ENCODE measurements around the gene ARHGAP10.
A peak's percentile ranks its signal among the peaks of the same experiment; 100 is the strongest.
"Not testable (repeated sequence)": the region's sequence is repeated elsewhere in the genome, so short reads cannot be mapped to it uniquely, and the experiment has no call there.

Gene ARHGAP10

DNA sequence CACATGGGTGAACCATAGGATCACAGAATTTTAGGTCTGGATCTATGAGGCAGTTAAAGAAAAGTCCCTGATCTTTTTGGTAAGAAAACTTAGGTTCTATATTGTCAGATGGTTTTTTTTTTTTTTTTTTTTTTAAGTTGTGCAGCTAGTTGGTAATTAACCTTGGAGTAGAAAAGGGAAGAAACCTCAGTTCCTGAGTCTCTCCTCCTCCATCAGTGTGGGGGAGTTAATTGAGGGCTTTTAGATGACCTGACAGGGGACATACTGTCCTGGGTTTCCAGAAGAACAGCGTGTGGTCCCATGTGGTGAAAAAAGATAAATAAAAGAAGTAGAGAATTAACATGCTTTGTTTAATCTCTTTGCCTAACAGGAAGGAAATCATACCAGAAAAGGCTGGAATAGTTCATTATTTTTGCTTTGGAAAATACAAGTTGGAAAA is 123.7 kb downstream of the ARHGAP10 start:
- DNase-seq: no peak

DNA sequence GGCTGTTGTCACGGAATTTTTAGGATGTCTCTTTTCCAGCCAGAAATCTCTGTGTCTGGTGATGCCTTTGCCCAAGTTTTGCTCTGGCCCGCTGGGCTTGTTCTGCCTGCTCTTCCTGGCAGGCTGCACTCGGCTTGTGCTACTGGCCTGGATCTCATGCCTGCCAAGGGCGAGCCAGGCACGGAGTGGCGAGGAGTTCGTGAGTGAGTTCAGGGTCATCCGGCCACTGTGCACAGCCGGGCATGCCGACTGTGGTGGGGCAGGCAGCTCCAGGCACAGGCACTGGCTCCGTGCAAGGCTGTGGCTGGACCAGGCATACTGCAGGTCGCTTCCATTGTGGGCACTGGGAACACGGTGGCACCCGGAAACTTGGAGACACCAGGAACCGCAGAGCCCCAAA is 129.1 kb downstream of the ARHGAP10 start:
- no peak for DNase-seq

DNA sequence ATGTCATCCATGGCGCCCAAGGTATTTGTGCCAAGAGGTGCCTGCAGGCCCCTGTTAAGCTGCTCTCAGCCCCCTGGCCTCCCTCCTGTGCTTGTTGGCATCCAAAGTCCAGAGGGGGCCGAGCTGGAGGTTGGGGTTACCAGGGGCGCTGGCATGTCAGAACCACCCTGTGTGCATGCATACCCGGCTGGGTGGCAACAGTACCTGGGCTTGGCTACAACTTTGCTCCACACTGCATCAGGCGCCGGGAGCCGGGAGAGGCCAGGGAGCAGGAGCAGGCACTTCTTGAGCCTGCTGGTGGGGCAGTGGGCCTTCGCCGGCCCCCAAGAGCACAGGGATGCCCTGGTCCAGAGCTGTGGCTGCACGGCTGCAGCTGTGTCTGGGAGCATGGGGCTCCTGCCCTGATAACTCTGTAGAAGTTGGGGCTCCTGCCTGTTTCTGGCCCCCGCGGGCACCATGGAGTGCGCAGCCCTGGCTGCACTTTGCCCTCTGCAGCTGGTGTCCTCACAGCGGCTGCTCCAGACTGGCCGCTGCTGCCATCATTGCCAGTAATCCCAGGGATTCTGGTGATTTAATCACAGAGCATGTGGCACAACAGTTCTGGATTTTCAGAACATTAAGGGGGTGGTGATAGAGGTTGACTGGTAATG is 130.3 kb downstream of the ARHGAP10 start:
- no peak for DNase-seq

DNA sequence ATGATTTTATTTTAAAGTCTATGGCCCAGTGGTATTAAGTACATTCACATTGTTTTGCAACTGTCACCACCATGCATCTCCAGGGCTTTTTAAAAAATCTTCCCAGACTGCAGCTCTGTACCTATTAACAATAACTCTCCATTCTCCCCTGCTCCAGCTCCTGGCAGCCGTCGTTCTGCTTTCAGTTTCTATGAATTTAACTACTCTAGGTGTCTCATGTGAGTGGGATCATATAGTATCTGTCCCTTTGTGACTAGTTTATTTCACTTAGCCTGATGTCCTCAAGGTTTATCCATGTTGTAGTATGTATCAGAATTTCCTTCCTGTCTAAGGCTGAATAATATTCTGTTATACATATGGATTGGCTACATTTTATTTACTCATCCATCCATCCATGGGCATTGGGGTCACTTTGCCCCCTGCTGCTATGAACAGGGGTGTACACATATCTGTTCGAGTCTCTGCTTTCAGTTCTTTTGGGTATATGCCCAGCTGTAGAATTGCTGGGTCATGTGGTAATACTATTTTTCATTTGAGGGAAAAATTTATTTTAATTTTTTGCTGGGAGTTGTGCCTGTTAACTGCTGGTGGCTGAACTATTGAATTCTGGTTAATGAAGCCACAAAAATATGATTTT is 131.3 kb downstream of the ARHGAP10 start:
- no peak for DNase-seq

DNA sequence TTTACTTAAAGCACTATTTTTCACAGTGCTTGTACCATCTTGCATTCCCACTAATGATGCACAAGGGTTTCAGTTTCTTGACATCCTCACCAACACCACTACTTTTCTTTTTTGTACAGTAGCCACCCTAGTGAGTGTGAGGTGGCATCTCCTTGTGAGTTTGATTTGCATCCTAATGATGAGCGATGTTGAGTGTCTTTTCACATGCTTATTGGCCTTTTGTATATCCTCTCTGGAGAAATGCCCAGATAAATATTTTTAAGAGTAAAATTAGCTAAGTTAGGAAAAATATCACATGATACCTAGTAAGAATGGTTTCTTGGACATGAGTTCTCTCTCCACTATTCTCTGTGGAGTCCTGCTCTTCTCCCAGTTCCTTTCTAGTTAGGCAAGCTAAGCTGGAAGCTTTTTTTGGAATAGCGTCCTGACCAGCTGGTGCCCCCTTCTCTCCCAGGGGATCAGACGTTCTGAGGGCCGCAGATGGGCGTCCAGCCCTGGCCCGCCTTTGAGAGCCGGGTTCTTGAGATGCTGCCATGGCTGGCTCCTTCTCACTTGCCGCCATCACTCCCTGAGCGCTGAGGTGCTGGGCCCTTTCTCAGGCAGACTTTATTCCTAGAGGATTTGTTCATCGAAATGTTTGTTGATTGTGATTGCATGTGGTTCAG is 132.1 kb downstream of the ARHGAP10 start:
- DNase-seq: no peak

DNA sequence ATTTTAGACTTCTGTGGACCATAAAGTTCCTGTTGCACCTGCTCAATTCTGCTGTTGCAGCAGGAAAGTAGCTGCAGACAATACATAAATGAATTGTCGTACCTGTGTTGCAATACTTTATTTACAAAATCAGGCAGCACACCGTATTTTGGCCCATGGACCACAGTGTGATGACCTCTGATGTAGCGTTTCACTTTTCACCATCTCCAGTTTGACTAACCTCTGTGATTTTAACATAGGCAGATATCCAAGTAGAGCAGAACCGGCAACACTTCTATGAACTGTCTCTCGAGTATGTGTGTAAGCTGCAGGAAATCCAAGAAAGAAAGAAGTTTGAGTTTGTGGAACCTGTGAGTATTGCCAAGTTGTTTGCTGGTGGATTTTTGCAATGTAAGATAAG is 132.7 kb downstream of the ARHGAP10 start:
- no peak for DNase-seq

DNA sequence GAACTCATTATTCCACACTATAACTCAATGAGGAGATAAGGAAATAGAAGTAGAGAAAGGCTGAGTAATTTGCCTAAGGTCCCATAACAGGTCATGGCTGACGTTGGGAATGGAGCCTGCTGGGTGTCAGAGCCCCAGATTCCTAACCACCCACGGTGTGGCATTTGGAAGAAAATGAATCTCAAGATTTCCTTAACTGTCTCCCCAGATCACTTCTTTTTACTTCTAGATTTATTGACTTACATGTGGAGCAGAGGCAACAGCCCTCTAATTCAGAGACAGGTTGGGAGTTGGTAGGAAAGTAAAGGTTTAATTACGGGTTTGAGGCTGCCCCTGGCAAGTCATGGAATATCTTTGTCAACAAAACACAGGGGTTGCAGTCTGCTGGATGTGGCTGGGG is 134.0 kb downstream of the ARHGAP10 start:
- DNase-seq: no peak

DNA sequence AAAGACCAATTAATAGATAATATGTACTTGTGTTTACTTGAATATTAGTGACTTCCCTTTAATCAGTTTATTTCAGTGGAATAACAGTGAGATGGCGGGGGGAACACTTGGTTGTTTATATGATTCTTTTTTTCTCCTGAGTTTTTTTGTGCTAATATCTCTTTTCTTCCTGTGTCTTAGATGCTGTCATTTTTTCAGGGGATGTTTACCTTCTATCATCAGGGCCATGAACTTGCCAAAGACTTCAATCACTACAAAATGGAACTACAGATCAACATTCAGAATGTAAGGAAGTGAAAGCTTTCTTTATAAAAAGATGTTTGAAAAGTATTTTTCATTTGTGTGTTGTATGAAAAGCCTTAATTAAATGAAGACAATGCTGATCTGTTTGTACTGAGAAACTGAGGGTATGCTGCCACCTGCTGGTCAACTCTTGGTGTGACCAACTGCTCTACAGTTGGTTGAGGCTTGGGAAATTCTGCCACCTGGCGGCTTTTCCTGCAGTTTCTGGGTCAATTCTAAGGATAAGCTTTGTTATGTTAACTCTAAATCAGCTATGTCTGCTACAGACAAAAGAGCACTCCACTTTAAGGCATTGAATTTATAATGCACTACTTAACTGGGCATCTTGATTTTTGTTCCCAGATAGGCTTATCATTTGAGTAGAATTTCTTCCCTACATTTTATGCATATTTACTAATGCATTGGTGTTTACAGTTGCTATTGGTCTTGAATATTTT is 134.8 kb downstream of the ARHGAP10 start:
- peak; percentile 57 for DNase-seq

DNA sequence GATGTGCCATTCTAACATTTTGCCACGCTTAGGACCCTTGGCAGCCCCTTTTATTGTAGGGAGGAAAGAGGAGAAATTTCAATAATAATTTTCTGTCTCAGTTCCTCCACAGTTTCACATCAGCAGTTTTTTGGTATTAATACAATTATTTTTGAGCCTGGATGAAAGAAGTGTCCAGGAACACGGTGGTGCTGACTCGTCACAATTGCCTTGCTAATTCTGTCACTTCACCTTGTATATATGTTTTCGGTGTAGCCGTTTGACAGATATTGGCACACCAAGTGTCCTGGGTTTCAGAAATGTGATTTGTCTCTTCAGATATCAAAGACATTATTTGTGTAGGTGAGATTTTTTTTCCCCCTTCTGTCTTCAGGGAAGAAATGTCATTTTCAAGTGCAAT is 142.2 kb downstream of the ARHGAP10 start:
- DNase-seq: no peak

DNA sequence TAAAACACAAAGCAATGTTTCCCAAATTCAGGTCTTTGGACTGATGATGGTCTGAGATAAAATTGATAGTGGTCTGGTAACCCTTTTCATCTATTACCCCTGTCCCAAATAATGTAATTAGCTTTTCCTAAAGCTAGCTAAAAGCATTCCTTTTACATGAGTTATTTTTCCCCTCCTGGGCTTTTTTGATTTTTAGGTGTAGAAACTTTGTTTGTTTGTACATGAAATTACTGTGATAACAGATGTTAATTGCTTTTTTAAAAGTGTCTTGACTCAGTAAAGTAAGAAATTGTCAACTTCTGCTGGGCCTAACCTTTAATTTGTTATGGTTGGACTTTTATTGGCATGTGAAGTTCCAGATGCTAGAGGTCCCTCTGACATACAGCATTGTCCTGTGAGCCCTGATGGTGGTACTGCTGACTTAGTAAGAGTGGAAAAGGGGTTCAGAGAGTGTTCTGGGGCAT is 145.5 kb downstream of the ARHGAP10 start:
- DNase-seq: no peak

DNA sequence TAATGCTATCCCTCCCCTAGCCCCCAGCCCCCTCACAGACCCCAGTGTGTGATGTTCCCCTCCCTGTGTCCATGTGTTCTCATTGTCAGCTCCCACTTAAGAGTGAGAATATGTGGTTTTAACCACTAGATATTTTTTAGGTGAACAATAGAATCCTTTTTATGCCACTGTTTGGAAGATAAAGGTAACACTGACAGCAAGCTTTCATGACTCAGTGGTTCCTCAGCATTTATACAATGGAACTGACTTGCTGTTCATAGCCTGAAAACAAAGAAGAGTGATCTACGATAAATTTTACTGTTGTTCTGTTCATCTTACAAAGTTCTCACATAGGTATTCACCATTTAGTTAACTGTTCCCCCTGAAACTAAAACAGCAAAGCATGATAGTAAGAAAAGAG is 147.8 kb downstream of the ARHGAP10 start:
- no peak for DNase-seq

DNA sequence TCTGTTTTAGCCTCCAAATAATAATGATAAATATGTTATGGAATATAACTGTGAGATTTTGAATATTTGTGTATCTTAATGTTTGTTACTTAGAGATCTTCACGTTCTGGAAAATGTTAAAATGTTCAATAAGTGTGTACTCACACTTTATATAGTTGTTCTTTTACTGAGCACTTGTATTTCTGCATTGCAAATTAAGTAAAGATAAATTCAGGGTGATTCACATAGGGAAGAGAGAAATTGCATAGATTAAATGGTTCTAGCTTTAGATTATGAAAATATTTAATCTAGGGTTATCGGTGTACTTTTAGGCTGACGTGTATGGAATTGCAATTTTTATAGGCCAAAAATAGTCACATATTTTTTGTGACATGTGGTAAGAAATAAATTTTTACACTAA is 148.6 kb downstream of the ARHGAP10 start:
- DNase-seq: no peak

DNA sequence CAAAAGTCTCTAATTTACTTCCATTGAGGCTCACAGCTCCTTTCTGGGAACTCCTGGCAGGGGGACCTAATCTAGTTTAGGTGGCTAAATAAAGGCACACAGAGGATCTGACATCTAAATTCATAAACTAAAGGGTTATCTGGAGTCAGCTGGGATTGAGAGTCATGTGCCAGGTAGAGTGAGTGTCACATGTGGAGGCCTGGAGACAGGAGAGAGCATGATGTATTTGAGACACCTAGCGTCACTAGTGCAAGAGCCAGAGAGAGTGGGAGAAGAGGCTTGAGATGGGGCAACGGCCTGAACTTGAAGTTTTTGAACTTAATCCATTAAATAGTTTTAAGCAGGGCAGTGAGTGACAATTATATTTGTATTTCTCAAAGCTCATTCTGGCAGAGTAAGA is 152.6 kb downstream of the ARHGAP10 start:
- DNase-seq: no peak

DNA sequence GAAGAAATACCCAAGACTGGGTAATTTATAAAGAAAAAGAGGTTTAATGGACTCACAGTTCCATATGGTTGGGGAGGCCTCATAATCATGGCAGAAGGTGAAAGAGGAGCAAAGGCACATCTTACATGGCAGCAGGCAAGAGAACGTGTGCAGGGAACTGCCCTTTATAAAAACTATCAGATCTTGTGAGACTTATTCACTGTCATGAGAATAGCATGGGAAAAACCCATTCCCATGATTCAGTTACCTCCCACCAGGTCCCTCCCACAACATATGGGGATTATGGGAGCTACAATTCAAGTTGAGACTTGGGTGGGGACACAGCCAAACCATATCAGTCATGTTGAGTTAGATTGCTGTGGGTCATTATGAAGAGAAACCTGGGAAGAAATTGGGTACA is 153.3 kb downstream of the ARHGAP10 start:
- DNase-seq: not testable (repeated sequence)

DNA sequence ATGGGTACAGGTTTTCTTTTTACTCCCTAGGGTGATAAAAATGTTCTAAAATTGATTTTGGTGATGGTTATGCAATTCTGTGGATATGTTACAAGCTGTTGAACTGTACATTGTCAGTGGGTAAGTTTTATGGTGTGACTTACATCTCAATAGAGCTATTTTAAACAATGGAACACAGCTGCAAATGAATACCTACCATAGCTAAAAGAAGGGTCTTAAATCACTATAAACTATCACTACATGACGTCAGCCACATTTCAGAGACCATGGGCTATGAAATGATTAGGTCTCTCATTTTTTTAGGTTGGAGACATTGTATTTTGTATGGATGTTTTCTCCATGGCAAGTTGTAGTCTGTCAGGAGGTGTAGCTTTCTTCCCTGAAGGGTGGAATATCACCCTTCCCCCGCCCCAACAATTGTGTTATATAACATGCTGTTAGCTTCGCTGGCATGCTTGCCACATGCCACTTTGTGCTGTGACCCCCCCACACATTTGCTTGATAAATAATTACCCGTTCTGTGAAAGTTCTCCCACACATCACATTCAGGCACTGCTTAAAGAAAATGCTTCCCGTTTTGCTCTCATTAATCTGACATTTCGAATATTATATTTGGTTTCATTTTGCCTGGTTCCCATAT is 159.7 kb downstream of the ARHGAP10 start:
- no peak for DNase-seq

DNA sequence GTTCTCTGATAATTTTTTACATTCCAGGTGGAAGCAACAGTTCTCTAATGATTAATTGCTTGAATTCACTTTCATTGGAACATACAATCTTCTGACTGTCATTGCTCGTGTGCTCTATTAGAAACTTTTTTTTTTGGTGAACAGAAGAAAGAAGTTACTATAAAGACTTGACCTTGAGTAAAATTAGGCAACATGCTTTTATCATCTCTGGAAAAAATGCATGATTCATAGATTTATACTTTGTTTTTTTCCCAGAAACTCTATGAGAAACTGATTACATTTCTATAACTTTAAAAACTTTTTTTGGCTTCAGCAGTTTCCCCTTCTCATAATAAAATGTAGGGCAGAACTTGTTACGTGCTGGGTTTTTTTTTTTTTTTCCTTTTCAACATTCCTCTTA is 167.6 kb downstream of the ARHGAP10 start:
- DNase-seq: no peak

DNA sequence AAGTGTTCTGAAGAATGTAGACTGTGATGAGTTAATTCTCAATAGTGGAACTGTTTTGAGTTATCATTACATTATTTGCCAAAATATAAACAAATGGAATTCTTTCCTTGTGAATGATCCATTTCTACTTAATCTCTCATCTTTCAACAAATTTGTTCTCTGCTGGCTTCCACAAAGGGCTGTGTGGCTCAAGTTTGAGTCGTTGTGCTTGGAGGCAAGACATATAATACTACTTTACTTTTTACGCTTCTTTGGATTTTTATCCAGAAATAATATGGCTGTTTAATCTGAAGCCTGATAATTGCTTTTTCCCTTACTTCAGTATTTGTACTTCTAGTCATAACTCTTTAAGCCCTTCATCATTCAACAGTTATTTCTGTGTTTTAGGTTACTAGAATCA is 169.5 kb downstream of the ARHGAP10 start:
- no peak for DNase-seq

DNA sequence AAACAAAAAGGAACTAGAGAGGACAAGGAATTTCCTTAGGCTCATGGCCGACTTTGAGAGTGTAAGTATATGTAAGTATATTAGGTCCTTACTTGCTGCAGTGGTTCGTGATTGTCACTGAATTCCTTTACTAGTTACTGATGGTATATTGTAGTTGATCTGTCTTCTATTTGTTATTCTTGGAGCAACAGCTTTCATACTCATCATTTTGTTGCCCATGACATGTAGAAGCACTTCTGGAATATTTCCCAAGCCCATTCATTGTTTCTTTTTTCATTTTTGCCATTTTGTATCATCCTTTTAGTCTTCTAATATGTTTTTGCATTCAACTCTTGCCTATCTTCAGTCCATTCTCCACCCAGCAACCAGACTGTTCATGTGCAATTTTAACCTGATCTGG is 170.0 kb downstream of the ARHGAP10 start:
- no peak for DNase-seq

DNA sequence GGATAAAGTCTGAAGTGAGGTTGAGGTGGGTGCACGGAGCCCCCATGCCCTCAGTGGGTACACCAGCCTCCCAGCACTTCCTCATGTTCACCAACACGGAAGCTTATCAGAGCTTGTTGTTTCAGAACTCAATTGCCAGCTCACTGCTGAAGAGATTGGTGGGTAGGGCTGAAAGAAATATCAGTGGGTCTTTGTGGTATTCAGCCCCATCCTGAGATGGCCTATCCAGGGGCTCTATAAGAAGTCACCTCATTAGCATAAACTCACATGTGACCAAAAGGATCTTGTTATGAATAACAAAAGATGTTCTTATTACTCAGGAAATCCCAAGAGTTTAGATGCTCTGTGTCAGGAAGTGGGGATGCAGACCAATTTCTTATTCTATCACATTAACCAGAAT is 177.3 kb downstream of the ARHGAP10 start:
- no peak for DNase-seq

DNA sequence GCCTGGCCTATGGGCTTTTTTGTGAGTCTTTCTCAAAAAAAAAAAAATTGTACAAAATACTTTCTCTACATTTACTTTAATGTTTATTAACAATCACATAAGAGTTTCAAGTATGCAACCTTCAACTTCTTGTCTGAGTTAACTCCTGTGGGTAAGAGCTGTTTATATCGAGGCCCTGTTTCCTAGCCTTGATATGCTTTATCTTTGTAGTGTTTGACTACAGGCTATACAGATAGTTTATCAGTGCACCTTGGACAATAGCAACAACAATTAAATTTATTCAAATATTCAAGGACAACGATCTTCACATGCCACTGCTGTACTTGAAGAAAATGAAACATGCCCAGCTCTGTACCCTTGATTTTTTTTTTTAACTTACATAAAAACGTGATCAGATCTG is 178.4 kb downstream of the ARHGAP10 start:
- no peak for DNase-seq

DNA sequence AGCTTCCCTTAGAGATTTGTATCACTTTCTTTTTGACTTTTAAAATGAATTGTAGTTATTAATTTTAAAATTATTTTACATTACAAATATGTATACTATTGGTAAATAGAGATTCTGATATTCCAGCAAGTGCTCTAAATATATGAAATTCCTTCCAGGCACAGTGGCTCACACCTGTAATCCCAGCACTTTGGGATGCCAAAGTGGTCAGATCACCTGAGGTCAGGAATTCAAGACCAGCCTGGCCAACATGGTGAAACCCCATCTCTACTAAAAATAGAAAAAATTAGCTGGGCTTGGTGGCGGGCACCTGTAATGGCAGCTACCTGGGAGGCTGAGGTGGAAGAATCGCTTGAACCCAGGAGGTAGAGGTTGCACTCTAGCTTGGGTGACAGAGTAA is 180.2 kb downstream of the ARHGAP10 start:
- not testable (repeated sequence) for DNase-seq

DNA sequence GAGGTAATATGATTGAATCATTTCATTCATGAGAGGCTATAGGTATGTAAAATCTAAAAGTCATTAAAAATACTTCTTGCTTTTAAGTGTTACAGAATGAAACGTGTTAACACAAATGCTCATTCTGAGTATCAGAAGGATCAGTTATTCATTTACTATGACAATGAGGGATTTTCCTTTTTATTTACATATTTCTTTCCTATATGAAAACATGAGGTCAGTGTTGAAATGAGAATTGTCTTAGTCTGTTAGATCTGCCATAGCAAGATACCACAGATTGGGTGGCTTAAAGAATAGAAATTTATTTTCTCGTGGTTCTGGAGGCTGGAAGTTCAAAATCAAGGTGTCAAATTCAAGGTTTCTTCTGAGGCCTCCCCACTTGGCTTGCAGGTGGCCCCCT is 181.2 kb downstream of the ARHGAP10 start:
- no peak for DNase-seq

DNA sequence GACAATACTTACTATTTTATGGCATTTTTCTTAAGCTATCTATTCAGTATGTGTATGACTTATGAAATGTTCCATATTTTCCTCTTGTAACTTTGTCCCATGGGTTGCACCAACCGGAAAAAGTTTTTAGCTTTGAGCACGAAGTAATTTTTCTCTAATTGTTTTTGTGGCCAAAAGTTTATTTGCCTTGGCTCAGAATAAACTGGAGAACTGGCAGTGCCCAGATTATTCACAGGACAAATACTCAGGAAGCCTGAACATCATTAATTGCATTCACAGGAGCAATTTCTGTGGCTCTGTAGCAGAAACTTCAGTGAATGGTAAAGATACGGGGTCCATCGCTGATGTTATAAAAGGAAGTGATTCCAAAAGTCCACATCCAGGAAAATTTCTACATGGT is 184.5 kb downstream of the ARHGAP10 start:
- DNase-seq: no peak
